HUES64 (cell line): ENCODE measurements around the gene CAD.

Experiments used
- H3K27ac ChIP-seq: 2 replicates; pipeline ENCODE4 v1.7.0; 2013; ENCODE audit warnings: low read depth, low read length, inconsistent platforms
- H3K27me3 ChIP-seq: 2 replicates; pipeline ENCODE4 v1.6.1; 2013; ENCODE audit warnings: mild to moderate bottlenecking, low read length; ENCODE audit not compliant: insufficient read depth
- H3K36me3 ChIP-seq: 2 replicates; pipeline ENCODE4 v1.6.1; 2013; ENCODE audit warnings: mild to moderate bottlenecking, low read length; ENCODE audit not compliant: insufficient read depth
- H3K4me1 ChIP-seq: 2 replicates; pipeline ENCODE4 v1.6.1; 2013; ENCODE audit warnings: mild to moderate bottlenecking, low read length, moderate library complexity; ENCODE audit not compliant: insufficient read depth
- H3K4me3 ChIP-seq: 2 replicates; pipeline ENCODE4 v1.5.1; 2013; ENCODE audit warnings: mild to moderate bottlenecking, low read length, moderate library complexity
- H3K9ac ChIP-seq: 2 replicates; pipeline ENCODE4 v1.6.1; 2013; ENCODE audit warnings: mild to moderate bottlenecking, low read depth, low read length
- H3K9me3 ChIP-seq: 2 replicates; pipeline ENCODE4 v1.6.1; 2013; ENCODE audit warnings: low read depth, low read length; ENCODE audit not compliant: insufficient read depth
- WGBS: fragments of 150-250, 120-280 bp; methylation state at CpG from one replicate; pipeline ENCODE4 v1.1.7; 2013; ENCODE audit warnings: missing lambda C conversion rate; 5-methylcytosine and 5-hydroxymethylcytosine counted together

CAD gene

GRCh38 chr2:27202854-27203253, 14.3 kb upstream of the CAD start:
- WGBS = 92% methylated on average over 2 of the region's 2 CpGs

GRCh38 chr2:27203741-27204140, 13.4 kb upstream of the CAD start:
- peaks cover 93% of the 10 kb centered on the region for H3K36me3 ChIP-seq
- H3K4me3 ChIP-seq = no peak overlapping the region
- no peaks in the 10 kb centered on the region for H3K4me1 ChIP-seq
- no peak overlapping the region for H3K9ac ChIP-seq
- no peaks in the 10 kb centered on the region for H3K9me3 ChIP-seq
- no peak overlapping the region for H3K27ac ChIP-seq
- WGBS = 95% methylated on average over 9 of the region's 9 CpGs
- no peaks in the 10 kb centered on the region for H3K27me3 ChIP-seq

More at GRCh38 chr2:27202854-27203253, 14.3 kb upstream of the CAD start:
- Histone ChIP-seq H3K9ac (no peak overlapping the region), H3K27me3 (no peaks in the 10 kb centered on the region), H3K4me3 (no peak overlapping the region), H3K9me3 (no peaks in the 10 kb centered on the region), H3K27ac (no peak overlapping the region), H3K36me3 (peaks cover 84% of the 10 kb centered on the region), H3K4me1 (no peaks in the 10 kb centered on the region)

- Histone ChIP-seq H3K4me3 (no peak overlapping the region), H3K27ac (no peak overlapping the region), H3K9me3 (no peaks in the 10 kb centered on the region), H3K9ac (no peak overlapping the region), H3K4me1 (no peaks in the 10 kb centered on the region; the same call in 1 of the 2 replicates), H3K27me3 (no peaks in the 10 kb centered on the region), H3K36me3 (peaks cover 96% of the 10 kb centered on the region)
- WGBS = 98% methylated on average over 8 of the region's 8 CpGs
Measured at GRCh38 chr2:27204566-27204965, 12.6 kb upstream of the CAD start.

- WGBS = 95% methylated on average over 8 of the region's 8 CpGs
- Histone ChIP-seq H3K9ac (no peak overlapping the region), H3K9me3 (no peaks in the 10 kb centered on the region), H3K27ac (no peak overlapping the region), H3K4me1 (no peaks in the 10 kb centered on the region; the same call in 1 of the 2 replicates), H3K36me3 (peaks cover 95% of the 10 kb centered on the region), H3K4me3 (no peak overlapping the region), H3K27me3 (no peaks in the 10 kb centered on the region)
Measured at GRCh38 chr2:27205206-27205605, 12.0 kb upstream of the CAD start.

- WGBS = 96% methylated on average over 6 of the region's 6 CpGs
- peaks cover 88% of the 10 kb centered on the region for H3K36me3 ChIP-seq
- no peak overlapping the region for H3K9ac ChIP-seq
- H3K9me3 ChIP-seq = no peaks in the 10 kb centered on the region
- H3K27ac ChIP-seq = no peak overlapping the region
- H3K4me1 ChIP-seq = no peaks in the 10 kb centered on the region; the same call in 1 of the 2 replicates
- H3K27me3 ChIP-seq = no peaks in the 10 kb centered on the region
- no peak overlapping the region for H3K4me3 ChIP-seq
Measured at GRCh38 chr2:27206346-27206745, 10.8 kb upstream of the CAD start.

- Histone ChIP-seq H3K27ac (no peak overlapping the region), H3K27me3 (no peaks in the 10 kb centered on the region), H3K4me1 (peaks cover 6% of the 10 kb centered on the region; the same call in 1 of the 2 replicates), H3K4me3 (no peak overlapping the region; the same call in 1 of the 2 replicates), H3K36me3 (peaks cover 69% of the 10 kb centered on the region), H3K9ac (no peak overlapping the region), H3K9me3 (no peaks in the 10 kb centered on the region)
- WGBS = 88% methylated on average over 3 of the region's 4 CpGs
Measured at GRCh38 chr2:27208486-27209050, 8.6 kb upstream of the CAD start.

GRCh38 chr2:27209621-27210401, 7.4 kb upstream of the CAD start:
- no peak overlapping the region for H3K27ac ChIP-seq
- no peaks in the 10 kb centered on the region for H3K27me3 ChIP-seq
- no peaks in the 10 kb centered on the region for H3K9me3 ChIP-seq
- H3K4me1 ChIP-seq = peaks cover 6% of the 10 kb centered on the region; the same call in 1 of the 2 replicates
- H3K36me3 ChIP-seq = peaks cover 62% of the 10 kb centered on the region
- 91% methylated on average over 6 of the region's 6 CpGs for WGBS
- no peak overlapping the region for H3K9ac ChIP-seq
- H3K4me3 ChIP-seq = no peak overlapping the region; the same call in 1 of the 2 replicates

GRCh38 chr2:27211241-27211942, 5.8 kb upstream of the CAD start:
- peaks cover 62% of the 10 kb centered on the region for H3K36me3 ChIP-seq
- peaks cover 7% of the 10 kb centered on the region; the same call in 1 of the 2 replicates for H3K4me1 ChIP-seq
- peak overlapping the region; percentile 87 for H3K9ac ChIP-seq
- H3K4me3 ChIP-seq = peak overlapping the region; percentile 98
- WGBS = 1% methylated on average over 48 of the region's 48 CpGs
- no peaks in the 10 kb centered on the region for H3K27me3 ChIP-seq
- H3K9me3 ChIP-seq = no peaks in the 10 kb centered on the region
- peak overlapping the region; percentile 84 for H3K27ac ChIP-seq

GRCh38 chr2:27211943-27212625, 5.1 kb upstream of the CAD start, which contains the start of the genes ATRAID and SLC5A6:
ATRAID (plus strand) TSS chr2:27212041; CDS start chr2:27212369, 328 bp downstream.
SLC5A6 (minus strand) TSS chr2:27212268; CDS start chr2:27207650, 4,618 bp downstream.
- Histone ChIP-seq H3K4me3 (peak within 1 kb of the TSS; percentile 98), H3K27me3 (no peaks in the 10 kb centered on the region), H3K36me3 (peaks cover 59% of the 10 kb centered on the region), H3K4me1 (peaks cover 12% of the 10 kb centered on the region; the same call in 1 of the 2 replicates), H3K27ac (peak within 1 kb of the TSS; percentile 97), H3K9ac (peak within 1 kb of the TSS; percentile 99), H3K9me3 (no peaks in the 10 kb centered on the region)
- under 1% methylated on average over 73 of the region's 73 CpGs for WGBS

- Histone ChIP-seq H3K36me3 (peaks cover 52% of the 10 kb centered on the region), H3K4me1 (peaks cover 12% of the 10 kb centered on the region; the same call in 1 of the 2 replicates), H3K4me3 (peak overlapping the region; percentile 98), H3K27ac (peak overlapping the region; percentile 97), H3K9ac (peak overlapping the region; percentile 99), H3K27me3 (no peaks in the 10 kb centered on the region), H3K9me3 (no peaks in the 10 kb centered on the region)
- 13% methylated on average over 34 of the region's 34 CpGs for WGBS
Measured at GRCh38 chr2:27212626-27213471, 4.3 kb upstream of the CAD start.
